HG02870 (cell line): ENCODE measurements around the gene SAMD11.

Source experiments
- ATAC-seq: cut with Tn5 transposase; IDR thresholded peaks from one replicate; pipeline ENCODE4 v1.9.1; 2021; ENCODE audit warnings: mild to moderate bottlenecking, moderate library complexity; ENCODE audit not compliant: unreplicated experiment

Gene SAMD11

DNA sequence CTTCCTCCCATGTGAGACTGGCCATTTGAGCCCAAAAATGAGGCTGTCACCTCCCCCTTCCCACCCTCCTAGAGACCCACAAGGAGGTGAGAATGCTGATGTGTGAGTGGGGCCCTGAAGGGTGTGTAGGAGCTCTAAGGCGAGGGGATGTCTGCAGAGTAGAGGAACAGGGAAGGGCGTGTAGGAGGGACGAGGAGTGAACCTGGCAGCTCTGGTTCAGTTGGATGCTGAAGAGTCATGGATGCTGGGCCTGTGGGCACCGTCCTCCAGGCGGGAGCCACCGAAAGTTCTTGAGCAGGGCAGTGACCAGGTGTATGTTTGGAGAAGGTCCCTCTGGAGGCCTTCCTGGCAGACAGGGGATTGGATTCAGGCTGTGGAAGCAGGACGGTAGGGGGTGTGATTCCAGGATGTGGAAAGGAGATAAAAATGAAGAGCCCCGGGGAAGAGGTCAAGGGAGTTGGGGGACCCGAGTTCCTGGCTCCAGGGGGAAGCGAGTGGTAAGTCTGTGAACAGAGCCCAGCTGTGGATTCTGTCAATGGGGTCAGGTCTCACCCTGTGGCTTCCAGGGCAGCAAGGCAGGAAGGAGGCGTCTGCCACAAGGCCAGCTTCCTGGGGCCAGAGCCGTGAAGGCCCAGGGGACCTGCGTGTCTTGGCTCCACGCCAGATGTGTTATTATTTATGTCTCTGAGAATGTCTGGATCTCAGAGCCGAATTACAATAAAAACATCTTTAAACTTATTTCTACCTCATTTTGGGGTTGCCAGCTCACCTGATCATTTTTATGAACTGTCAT is 7.9 kb downstream of the SAMD11 start:
- no peak for ATAC-seq

DNA sequence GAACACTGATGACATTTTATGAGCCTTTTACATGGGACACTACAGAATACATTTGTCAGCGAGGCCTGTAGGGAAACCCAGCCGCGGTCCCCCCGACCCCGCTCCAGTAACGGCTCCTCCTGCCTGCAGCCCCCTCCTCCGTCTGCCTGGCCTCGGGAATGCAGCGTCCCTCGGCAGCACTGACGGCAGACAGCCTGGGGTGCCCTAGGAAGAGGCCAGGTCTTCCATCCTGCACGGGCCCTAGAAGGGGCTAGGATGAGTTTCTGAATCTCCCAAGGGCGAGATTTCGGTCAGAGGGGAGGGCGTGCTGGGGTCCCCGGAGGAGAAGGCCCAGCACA is 8.4 kb downstream of the SAMD11 start:
- no peak for ATAC-seq

DNA sequence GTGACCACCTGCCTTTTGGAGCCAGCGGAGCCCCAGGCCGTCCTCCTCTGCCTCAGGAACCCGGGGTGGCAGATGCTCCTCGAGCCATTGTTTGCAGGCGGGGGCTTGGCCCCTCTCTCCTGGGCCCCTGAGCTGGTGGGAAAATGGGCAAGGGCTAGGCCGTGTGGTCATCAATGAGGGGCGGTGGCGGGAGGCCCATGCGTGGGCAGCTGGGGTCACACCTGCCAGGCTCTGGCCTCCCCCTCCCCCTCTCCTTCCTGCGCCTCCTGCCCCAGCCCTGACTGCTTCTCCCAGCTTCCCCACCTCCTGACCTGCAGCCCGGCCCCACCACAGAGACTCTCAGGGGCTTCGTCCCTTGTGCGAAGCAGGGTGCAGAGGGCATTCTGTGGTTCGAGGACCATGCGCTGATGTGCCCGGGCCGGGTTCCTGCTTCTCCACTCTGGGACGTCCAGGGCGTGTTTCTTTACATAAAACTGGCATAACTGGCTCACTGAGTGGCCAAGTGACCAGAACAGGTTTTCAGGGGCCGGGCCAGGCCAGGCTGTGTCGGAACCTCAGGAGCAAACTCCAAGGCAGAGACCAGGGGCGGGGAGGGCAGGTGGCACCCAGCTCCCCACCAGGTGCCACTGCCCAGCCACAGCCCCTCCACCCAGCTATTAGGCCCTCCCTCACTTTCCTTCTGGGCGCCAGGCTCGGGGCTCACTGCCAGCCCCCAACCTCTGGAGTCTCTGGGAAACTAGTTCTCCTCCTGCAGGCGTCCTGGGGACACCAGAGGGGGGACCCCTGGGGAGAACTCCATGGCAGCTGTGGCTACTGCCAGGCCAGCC is 9.3 kb downstream of the SAMD11 start:
- no peak for ATAC-seq

DNA sequence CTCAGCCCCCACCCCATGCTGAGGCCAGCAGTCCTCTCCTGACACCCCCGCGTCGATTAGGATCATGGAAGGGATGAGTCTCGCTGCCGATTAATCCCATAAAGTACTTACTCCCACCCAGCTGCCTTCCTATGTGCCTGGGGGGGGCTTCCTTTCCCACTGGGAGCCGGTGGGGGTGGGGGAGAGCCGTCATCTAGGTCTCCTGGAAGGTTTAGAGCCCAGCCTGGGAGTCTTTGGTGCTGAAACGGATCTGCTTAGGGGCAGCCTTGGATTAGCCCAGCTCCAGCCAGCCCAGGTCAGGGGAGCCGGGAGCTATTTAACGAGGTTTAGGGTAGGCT is 9.8 kb downstream of the SAMD11 start:
- ATAC-seq, result no peak

DNA sequence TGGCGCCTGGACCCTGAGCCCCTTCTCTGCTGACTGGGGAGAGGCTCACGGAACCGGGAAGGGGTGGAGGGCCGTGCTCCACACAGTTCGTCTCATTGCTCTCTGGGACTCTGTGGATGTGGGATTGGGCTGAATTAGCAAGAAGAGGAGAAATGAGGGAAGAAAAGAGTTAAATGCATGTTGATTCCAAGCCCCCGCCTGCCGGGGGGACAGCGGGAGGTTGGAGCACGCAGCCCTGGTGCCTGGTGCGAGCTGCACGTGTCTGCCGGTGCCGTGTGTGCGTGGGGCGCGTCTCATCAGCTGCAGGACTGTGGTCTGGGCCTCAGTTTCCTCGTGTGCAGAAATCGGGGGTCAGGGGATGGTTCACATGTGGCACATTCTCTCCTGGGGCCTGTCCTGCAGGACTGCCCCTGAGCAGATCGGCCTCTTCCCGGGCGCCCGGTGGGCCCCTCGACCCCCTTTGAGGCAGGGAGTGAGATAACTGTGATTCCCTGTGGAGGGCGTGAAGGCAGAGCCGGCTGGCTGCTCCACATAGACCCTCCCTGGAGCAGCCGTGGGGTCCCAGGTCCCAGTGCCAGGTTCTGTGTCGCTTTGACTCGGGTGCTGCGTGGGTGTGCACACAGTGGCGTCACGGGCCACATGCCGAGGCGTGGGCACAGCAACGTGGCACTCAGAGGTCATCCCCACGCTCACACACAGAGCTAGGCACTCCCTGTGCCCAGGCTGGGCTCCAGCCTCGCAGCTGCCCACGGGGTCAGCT is 11.4 kb downstream of the SAMD11 start:
- ATAC-seq, result no peak

DNA sequence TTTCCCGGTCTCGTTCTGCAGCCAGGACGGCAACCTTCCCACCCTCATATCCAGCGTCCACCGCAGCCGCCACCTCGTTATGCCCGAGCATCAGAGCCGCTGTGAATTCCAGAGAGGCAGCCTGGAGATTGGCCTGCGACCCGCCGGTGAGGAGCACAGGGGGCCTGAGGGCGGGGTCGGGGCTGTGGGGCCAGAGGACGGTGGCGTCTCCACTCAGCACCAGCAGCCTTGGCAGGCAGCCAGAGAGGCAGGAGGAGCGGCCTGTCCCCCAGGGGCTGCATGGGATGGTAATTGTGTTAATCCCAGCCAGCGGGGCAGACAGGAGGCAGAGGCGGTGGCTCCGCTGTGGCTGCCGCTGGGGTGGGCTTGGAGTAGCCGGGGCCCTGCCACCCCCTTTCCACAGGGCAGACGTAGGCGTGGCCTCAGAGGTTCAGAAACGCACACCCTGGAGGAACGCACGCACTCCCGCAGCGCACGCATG is 12.1 kb downstream of the SAMD11 start:
- no peak for ATAC-seq

DNA sequence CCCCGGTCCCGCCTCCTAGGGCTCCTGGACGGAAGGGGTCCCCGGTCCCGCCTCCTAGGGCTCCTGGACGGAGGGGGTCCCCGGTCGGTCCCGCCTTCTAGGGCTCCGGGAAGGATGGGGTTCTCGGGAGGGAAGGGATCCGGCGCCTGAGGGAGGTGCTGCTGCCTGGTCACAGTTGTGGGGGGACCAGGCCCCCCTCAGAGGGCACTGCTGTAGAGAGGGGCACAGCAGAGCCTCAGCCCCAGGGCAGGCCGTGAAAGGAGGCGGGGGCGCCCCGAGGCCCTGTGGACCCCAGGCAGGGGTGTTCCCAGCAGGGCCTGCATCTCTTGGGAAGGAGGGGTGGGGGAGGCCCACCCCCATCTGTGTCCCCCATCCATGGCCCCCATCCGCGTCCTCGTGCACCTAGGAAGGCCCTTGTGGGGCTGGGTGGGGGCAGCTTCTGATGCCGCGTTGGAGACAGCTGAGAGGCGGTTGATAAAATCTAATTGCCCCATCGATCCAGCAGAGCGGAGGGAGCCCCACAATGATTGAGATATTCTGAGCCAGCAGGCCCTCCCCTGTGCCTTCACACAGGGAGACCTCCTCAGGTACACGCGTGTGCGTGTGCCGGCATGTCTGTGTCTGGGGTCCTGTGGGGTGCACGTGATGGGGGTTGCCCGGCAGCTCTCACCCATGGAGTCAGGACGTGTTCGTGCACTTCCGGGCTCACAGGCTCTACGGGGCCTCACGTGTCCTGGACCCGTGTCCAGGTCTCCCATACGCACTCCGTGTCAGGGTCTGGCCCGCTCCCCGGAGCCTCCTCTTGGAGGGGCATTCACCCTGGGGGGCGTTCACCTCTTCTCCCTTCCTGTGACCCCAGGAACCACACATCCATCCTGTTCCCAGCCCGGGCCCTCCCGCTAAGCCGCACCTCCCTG is 12.9 kb downstream of the SAMD11 start:
- ATAC-seq, result no peak

DNA sequence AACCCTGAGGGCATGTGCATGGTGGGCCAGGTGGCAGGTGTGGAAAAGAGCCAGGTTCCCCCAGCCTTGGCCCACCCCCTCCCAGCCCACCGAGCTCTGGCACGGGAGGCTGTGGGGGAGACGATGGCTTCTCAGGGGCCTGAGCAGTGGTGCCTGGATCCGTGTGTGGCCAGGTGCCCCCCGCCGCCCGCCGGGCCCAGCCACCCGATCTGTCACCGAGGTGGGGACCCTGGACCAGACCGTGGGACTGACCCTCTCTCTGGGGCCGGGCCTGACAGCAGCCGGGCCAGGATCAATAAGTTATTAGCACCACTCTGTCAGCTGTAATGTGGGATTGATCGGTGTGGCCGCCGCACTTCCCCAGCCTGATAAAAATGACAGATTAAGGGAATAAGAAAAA is 13.8 kb downstream of the SAMD11 start:
- no peak for ATAC-seq

DNA sequence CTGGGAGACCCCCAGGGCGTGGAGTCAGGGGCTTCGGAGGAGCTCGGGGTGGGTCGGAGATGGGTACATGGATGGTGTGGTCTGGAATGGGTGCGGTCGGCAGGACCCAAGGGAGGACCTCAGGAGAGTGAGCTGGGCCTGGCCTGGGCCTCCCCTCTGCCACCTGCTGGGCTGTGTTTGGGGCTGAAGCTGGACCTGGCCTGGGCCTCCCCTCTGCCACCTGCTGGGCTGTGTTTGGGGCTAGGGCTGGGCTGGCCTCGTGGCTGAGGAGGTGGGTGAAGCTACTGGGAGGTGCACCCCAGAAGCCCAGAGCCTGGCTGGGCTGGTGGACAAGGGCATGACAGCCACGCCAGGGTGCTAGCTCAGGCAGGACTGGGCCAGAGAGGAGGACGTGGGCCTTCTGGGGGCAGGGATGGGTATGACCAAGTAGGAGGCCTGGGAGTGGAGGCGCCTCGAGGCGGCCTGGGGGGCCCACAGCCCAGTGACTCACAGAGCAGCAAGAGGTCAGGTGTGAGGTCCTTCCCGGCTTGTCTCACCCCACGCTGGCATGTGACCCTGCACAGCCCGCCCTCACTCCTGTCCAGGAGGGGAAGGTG is 14.5 kb downstream of the SAMD11 start:
- ATAC-seq, result no peak

DNA sequence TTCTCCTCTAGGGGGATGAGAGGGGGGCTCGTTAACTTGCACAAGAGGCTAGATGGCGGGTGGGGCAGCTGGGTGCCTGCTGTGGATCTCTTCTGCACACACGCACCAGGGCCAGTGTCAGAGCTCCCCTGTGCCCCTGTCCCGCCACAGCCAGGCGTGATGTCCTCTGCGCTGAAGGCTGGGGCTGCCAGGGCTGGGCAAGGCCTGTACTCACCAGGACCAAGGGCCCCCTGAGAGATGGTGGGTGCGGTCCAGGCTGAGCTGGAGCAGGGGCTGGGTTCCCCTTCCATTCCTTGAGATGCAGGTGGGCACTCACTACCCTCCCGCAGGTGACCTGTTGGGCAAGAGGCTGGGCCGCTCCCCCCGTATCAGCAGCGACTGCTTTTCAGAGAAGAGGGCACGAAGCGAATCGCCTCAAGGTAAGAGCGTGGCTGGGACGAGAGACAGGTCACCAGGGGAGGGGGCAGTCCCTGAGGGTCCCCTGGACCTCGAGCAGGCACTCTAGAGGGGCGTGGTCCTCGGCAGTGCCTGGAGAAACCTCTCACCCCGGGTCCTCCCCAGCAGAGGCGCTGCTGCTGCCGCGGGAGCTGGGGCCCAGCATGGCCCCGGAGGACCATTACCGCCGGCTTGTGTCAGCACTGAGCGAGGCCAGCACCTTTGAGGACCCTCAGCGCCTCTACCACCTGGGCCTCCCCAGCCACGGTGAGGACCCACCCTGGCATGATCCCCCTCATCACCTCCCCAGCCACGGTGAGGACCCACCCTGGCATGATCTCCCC is 15.2 kb downstream of the SAMD11 start:
- no peak for ATAC-seq

DNA sequence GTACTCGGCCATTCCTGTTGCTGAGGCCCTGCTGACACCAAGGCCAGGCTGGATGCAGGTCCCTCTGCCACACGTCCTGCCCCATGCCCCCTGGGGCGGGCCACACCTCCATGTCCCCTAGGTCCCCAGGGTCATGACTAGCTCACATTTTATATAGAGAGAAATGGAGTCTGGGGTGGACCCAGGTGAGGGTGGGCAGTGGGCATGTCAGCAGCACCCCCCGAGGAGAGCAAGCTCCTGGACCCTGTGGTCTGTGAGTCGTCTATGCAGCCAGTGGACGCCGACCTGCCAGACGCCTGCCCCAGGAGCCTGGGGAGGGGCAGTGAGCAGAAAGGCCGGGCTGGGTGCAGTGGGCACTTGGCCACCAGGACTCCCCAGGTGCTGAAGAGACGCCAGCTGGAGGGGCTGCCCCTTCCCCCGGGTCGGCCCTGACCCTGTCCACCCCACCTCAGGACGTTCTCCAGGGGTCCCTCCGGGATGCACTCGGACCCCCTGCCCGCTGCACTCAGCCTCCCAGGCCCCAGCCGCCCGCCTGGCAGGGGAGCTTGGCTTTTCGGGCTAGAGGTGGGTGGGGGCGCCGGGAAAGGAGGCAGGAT is 15.9 kb downstream of the SAMD11 start:
- ATAC-seq, result no peak

DNA sequence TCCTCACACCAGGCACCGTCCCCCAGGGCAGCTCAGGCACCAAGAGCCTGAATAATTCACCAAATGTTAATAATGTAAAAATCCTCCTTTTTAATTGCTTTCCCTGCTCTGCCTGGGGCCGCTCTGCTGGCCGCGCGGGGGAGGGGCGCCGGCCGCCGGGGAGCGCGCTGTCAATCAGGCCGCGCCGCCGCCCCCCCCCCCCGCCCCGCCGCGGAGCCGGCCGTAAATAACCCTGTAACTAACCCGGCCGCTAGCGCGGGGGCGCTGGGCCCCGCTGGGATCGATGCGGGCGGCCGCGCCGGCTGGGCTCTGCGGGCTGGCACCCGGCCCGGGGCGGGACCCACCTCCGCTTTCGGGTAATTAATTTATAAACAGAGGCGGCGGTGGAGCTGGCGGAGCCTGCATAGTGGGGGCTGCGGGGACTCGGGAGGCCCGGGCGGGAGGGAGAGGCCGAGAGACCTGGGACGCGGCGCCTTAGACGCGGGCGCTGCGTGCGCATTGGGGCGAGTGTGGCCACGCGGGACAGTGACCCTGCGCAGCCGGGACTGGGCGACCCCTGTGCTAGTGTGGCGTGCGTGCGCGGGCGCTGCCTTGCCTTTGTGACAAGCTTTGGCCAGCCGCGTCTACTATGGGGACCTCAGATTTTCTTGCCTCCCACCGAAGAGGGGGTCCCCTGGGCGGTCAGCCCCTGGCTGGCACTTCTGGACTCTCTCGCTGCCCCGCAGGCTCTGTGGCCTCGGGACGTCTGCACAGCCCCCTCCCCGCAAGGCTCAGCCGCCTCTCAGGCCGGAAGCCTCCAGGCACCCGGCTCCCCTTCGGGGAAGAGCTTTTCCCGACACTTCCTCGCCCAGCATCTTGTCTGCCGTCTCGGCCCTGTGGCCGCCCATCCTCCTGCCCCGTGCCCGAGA is 16.6 kb downstream of the SAMD11 start:
- ATAC-seq, result no peak

DNA sequence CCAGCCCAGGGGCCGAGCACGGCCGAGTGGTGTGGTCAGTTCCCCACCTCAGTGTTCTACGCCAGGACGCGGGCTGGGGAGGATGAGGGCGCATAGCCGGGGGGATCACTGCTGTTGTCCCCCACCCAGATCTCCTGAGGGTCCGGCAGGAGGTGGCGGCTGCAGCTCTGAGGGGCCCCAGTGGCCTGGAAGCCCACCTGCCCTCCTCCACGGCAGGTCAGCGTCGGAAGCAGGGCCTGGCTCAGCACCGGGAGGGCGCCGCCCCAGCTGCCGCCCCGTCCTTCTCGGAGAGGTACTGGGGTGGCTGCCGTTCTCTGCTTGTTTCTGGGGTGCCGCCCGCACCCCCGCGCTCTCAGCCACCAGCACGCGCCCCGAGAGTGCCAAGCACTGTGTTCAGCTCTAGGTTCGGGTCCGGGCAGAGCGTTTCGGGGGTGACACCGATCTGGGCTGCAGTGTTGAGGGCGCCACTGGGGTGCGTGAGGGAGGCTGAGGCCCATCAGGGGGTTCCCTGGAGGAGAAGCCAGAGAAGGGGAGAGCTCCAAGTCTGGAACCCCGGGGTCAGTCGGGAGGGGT is 17.4 kb downstream of the SAMD11 start:
- ATAC-seq, result no peak

DNA sequence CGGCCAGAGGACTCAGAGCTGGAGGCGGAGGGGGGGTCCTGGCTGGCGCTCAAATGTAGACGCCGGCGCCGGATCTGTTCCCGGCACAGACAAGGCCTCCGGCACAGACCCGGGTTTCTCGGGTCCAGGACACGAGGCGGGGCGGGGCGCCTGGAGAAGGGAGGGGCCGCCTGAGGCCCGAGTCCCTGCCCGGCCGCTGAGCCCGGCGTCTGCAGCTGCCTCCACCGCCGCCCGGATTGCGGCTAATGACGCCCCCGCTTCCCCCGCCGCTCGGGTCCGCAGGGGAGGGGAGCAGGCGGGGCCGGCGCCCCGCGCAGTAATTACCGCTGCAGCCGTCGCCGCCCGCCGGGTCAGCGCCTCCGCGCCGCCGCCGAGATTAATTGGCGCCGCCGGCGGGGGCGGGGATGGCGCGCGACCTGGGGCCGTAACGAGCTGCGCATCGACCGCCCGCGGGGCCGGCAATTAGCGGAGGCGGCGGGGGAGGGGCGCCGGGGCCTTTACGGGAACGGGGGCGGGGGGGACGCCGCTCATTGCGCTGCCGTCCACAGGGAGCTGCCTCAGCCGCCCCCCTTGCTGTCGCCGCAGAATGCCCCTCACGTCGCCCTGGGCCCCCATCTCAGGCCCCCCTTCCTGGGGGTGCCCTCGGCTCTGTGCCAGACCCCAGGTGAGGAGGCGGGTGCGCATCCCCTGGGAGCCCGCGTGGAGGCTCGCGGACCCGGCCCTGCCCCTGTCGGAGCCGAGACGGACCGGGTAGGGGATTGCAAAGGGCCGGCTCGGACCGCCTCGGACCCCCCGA is 18.1 kb downstream of the SAMD11 start:
- no peak for ATAC-seq

DNA sequence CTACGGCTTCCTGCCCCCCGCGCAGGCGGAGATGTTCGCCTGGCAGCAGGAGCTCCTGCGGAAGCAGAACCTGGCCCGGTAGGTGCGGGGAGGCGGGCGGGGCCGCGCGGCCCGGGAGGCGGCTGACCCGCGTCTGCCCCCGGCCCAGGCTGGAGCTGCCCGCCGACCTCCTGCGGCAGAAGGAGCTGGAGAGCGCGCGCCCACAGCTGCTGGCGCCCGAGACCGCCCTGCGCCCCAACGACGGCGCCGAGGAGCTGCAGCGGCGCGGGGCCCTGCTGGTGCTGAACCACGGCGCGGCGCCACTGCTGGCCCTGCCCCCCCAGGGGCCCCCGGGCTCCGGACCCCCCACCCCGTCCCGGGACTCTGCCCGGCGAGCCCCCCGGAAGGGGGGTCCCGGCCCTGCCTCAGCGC is 18.7 kb downstream of the SAMD11 start:
- ATAC-seq, result no peak

DNA sequence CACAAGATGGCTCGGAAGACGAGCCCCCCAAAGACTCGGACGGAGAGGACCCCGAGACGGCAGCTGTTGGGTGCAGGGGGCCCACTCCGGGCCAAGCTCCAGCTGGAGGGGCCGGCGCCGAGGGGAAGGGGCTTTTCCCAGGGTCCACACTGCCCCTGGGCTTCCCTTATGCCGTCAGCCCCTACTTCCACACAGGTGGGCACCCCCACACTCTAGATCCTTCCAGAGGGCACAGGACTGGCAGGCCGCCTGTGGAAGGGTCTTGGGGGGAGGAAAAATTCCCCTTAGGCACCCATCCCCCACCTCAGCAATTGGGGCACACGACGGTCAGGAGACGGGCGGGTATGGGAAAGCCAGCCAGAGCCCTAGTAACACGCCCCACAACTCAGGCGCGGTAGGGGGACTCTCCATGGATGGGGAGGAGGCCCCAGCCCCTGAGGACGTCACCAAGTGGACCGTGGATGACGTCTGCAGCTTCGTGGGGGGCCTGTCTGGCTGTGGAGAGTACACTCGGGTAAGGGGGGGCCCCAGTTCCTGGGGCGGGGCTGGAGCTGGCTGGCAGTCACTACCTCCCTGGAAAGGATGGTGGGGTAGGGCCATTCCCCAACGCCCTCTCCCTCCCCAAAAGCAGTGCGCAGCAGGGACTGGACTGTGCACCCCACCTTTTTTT is 19.3 kb downstream of the SAMD11 start:
- no peak for ATAC-seq
